ENCODE data around the gene HIPK3. TPM values are rescaled to one million over a fixed set of nuclear protein-coding genes. Genes with fewer than 3 reads are reported as not detected.

The HIPK3 gene
- total RNA-seq (10 to 100 TPM; 41.2 to 92.5 (median 70.8) TPM), polyA plus RNA-seq (10 to 100 TPM; 24.0 to 36.1 TPM), total RNA-seq (111 reads per million, percentile 86 among the genes with 10 or more reads in this experiment)

- Mint-ChIP-seq H3K27me3 (peaks cover 0 to 4% (median 0%) of the 10 kb centered on the region in 5 donors), H3K4me1 (peaks cover 24 to 48% (median 39%) of the 10 kb centered on the region in 7 donors), H3K27ac (peak within 1 kb of the TSS; percentile 94 to 99 (median 98)), H3K36me3 (peaks cover 0 to 9% (median 0%) of the 10 kb centered on the region in 5 donors), H3K4me3 (peak within 1 kb of the TSS; percentile 91 to 99 (median 96)), H3K9me3 (no peaks in the 10 kb centered on the region)
- intact Hi-C loops (cut with micrococcal nuclease), result loop anchor here (1.0 to 10.0 kb wide), 19 partner anchors 35 to 1890 kb away; partner anchors contain the start of genes CAPRIN1 (in 2 of the 2), DCDC1 (in 2 of the 2), DNAJC24 (in 2 of the 2) and EIF3M (in 2 of the 2)
- Histone ChIP-seq H3K36me3 (ENCODE audit: control insufficient read depth in 2 of 3, insufficient read depth in 3 of 3, low read length in 3 of 3) (peaks cover 0 to 6% (median 0%) of the 10 kb centered on the region in 3 experiments), H3K9me3 (ENCODE audit: control insufficient read depth in 2 of 3, low read length in 3 of 3) (no peaks in the 10 kb centered on the region), H3K4me3 (ENCODE audit: low read length) (peak within 1 kb of the TSS; percentile 63), H3K4me1 (ENCODE audit: control insufficient read depth in 2 of 2, insufficient read depth in 2 of 2, low read length in 2 of 2) (peaks cover 27% of the 10 kb centered on the region in 2 donors), H3K27ac (ENCODE audit: low read depth, low read length) (peak within 1 kb of the TSS; percentile 97), H3K27me3 (ENCODE audit: control insufficient read depth in 2 of 2, insufficient read depth in 2 of 2, low read length in 2 of 2) (no peaks in the 10 kb centered on the region)
- DNase-seq (peak; percentile 59 to 87 (median 74)), ATAC-seq (peak; percentile 86)
- POLR2A ChIA-PET, result interaction anchor here (0.5 to 1.4 kb wide), 5 partner anchors 10 to 92 kb away, joined by 3 to 5 read pairs (median 3); no protein-coding TSS in a partner anchor
- CTCF ChIA-PET, result interaction anchor here (0.8 kb wide), 1 partner anchor 96 kb away, joined by 3 read pairs; no protein-coding TSS in a partner anchor
These were observed at the start of gene HIPK3 for GRCh38 chr11:33257160-33257896. Gene HIPK3, plus strand, starts transcription at chr11:33257381.

DNA sequence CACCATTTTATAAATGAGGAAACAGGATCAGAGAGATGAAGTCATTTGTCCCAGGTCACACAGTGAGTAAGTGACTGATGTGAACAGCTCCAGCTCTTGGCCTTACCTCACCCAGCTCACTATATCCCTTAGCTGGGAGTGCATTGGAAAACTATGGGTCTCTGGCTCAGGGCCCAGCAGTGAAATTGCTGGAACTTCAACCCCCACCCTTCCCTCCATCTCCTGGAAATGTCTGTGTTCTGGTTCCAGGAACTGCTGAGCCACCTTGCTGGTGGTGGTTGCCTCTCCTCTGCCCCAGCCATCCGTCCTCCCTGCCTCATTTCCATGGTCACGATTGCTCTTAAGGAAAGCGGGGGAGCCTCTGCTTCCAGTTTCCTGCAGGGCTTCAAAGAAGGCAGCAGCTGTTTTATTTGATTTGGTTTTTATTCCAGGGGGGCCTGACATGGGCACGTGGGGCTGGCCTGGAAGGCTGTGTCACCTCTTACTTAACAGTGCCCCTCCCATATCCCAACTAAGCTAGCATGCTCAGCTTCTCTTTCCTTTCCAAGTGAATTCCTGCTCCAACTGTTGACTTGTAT, 49.7 kb upstream of the HIPK3 start:
- ATAC-seq (no peak), DNase-seq (no peak)
- intact Hi-C loops (cut with micrococcal nuclease), result no loop called here
- Histone ChIP-seq H3K27ac (ENCODE audit: low read depth, low read length) (no peak overlapping the region), H3K27me3 (ENCODE audit: control insufficient read depth in 2 of 2, insufficient read depth in 2 of 2, low read length in 2 of 2) (no peaks in the 10 kb centered on the region), H3K4me1 (ENCODE audit: control insufficient read depth in 2 of 2, insufficient read depth in 2 of 2, low read length in 2 of 2) (no peaks in the 10 kb centered on the region), H3K9me3 (ENCODE audit: control insufficient read depth in 2 of 3, low read length in 3 of 3) (no peaks in the 10 kb centered on the region), H3K36me3 (ENCODE audit: control insufficient read depth in 2 of 3, insufficient read depth in 3 of 3, low read length in 3 of 3) (no peaks in the 10 kb centered on the region), H3K4me3 (ENCODE audit: low read length) (no peak overlapping the region)
- H3K27ac Mint-ChIP-seq, result no peak overlapping the region
- ChIA-PET CTCF (no interaction called here), POLR2A (no interaction called here)
- H3K27me3 Mint-ChIP-seq, result peaks cover 0 to 4% (median 0%) of the 10 kb centered on the region in 5 donors
- no peak overlapping the region for H3K4me3 Mint-ChIP-seq
- peaks cover 0 to 4% (median 0%) of the 10 kb centered on the region in 5 donors for H3K36me3 Mint-ChIP-seq
- no peaks in the 10 kb centered on the region for H3K9me3 Mint-ChIP-seq
- peaks cover 0 to 7% (median 0%) of the 10 kb centered on the region in 7 donors for H3K4me1 Mint-ChIP-seq

- Mint-ChIP-seq H3K4me3 (no peak overlapping the region), H3K36me3 (peaks cover 0 to 4% (median 0%) of the 10 kb centered on the region in 5 donors), H3K9me3 (no peaks in the 10 kb centered on the region), H3K27me3 (peaks cover 0 to 4% (median 0%) of the 10 kb centered on the region in 5 donors), H3K4me1 (peaks cover 0 to 7% (median 0%) of the 10 kb centered on the region in 7 donors), H3K27ac (no peak overlapping the region)
- H3K4me3 ChIP-seq (ENCODE audit: low read length), result no peak overlapping the region
- intact Hi-C loops (cut with micrococcal nuclease), result no loop called here
- H3K36me3 ChIP-seq (ENCODE audit: control insufficient read depth in 2 of 3, insufficient read depth in 3 of 3, low read length in 3 of 3), result no peaks in the 10 kb centered on the region
- H3K27ac ChIP-seq (ENCODE audit: low read depth, low read length), result no peak overlapping the region
- H3K9me3 ChIP-seq (ENCODE audit: control insufficient read depth in 2 of 3, low read length in 3 of 3), result no peaks in the 10 kb centered on the region
- H3K4me1 ChIP-seq (ENCODE audit: control insufficient read depth in 2 of 2, insufficient read depth in 2 of 2, low read length in 2 of 2), result no peaks in the 10 kb centered on the region
- POLR2A ChIA-PET, result no interaction called here
- DNase-seq (no peak), ATAC-seq (no peak)
- no peaks in the 10 kb centered on the region for H3K27me3 ChIP-seq (ENCODE audit: control insufficient read depth in 2 of 2, insufficient read depth in 2 of 2, low read length in 2 of 2)
- CTCF ChIA-PET, result no interaction called here
These were observed 49.0 kb upstream of the HIPK3 start for GRCh38 chr11:33208150-33208549.

DNA sequence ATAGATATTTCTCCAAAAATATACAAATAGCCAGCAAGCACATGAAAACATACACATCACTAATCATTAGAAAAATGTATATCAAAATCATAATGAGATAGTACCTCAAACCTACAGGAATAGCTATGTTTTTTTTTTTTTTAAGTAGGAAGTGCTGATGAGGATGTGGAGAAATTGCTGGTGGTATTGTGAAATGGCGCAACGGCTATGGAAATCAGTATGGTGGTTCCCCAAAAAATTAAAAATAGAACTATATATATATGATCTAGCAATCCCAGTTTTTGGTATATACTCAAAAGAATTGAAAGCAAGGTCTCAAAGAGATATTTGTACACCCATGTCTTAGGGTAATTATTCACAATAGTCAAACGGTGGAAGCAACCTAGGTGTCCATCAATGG, 46.0 kb upstream of the HIPK3 start:
- no peak for DNase-seq
- Histone ChIP-seq H3K9me3 (ENCODE audit: control insufficient read depth in 2 of 3, low read length in 3 of 3) (no peaks in the 10 kb centered on the region), H3K4me1 (ENCODE audit: control insufficient read depth in 2 of 2, insufficient read depth in 2 of 2, low read length in 2 of 2) (no peaks in the 10 kb centered on the region), H3K4me3 (ENCODE audit: low read length) (no peak overlapping the region), H3K27ac (ENCODE audit: low read depth, low read length) (no peak overlapping the region), H3K27me3 (ENCODE audit: control insufficient read depth in 2 of 2, insufficient read depth in 2 of 2, low read length in 2 of 2) (no peaks in the 10 kb centered on the region), H3K36me3 (ENCODE audit: control insufficient read depth in 2 of 3, insufficient read depth in 3 of 3, low read length in 3 of 3) (no peaks in the 10 kb centered on the region)
- ChIA-PET CTCF (no interaction called here), POLR2A (no interaction called here)
- peak; percentile 36 for ATAC-seq
- Mint-ChIP-seq H3K4me3 (no peak overlapping the region), H3K27ac (no peak overlapping the region), H3K4me1 (peaks cover 0 to 7% (median 0%) of the 10 kb centered on the region in 7 donors), H3K9me3 (peaks cover 0 to 6% (median 2%) of the 10 kb centered on the region in 11 donors), H3K27me3 (peaks cover 0 to 4% (median 0%) of the 10 kb centered on the region in 5 donors), H3K36me3 (peaks cover 0 to 8% (median 0%) of the 10 kb centered on the region in 5 donors)
- intact Hi-C loops (cut with micrococcal nuclease), result no loop called here

- no peak for DNase-seq
- H3K36me3 Mint-ChIP-seq, result peaks cover 0 to 8% (median 0%) of the 10 kb centered on the region in 5 donors
- no peak overlapping the region for H3K4me3 ChIP-seq (ENCODE audit: low read length)
- H3K9me3 Mint-ChIP-seq, result peaks cover 0 to 6% (median 2%) of the 10 kb centered on the region in 11 donors
- no peak overlapping the region for H3K27ac ChIP-seq (ENCODE audit: low read depth, low read length)
- H3K4me1 Mint-ChIP-seq, result peaks cover 0 to 7% (median 0%) of the 10 kb centered on the region in 7 donors
- POLR2A ChIA-PET, result no interaction called here
- no peak overlapping the region for H3K27ac Mint-ChIP-seq
- CTCF ChIA-PET, result no interaction called here
- H3K27me3 Mint-ChIP-seq, result peaks cover 0 to 4% (median 0%) of the 10 kb centered on the region in 5 donors
- no peaks in the 10 kb centered on the region for H3K9me3 ChIP-seq (ENCODE audit: control insufficient read depth in 2 of 3, low read length in 3 of 3)
- ATAC-seq, result peak; percentile 60
- no peak overlapping the region for H3K4me3 Mint-ChIP-seq
- H3K4me1 ChIP-seq (ENCODE audit: control insufficient read depth in 2 of 2, insufficient read depth in 2 of 2, low read length in 2 of 2), result no peaks in the 10 kb centered on the region
- H3K27me3 ChIP-seq (ENCODE audit: control insufficient read depth in 2 of 2, insufficient read depth in 2 of 2, low read length in 2 of 2), result no peaks in the 10 kb centered on the region
- H3K36me3 ChIP-seq (ENCODE audit: control insufficient read depth in 2 of 3, insufficient read depth in 3 of 3, low read length in 3 of 3), result no peaks in the 10 kb centered on the region
- intact Hi-C loops (cut with micrococcal nuclease), result no loop called here
These were observed 45.6 kb upstream of the HIPK3 start for GRCh38 chr11:33211580-33211979.

GRCh38 chr11:33214187-33214586, 43.0 kb upstream of the HIPK3 start:
- Mint-ChIP-seq H3K4me3 (no peak overlapping the region), H3K4me1 (peaks cover 0 to 5% (median 0%) of the 10 kb centered on the region in 7 donors), H3K36me3 (peaks cover 0 to 8% (median 0%) of the 10 kb centered on the region in 5 donors), H3K9me3 (peaks cover 0 to 6% (median 3%) of the 10 kb centered on the region in 11 donors), H3K27ac (no peak overlapping the region), H3K27me3 (peaks cover 0 to 8% (median 4%) of the 10 kb centered on the region in 5 donors)
- ChIA-PET POLR2A (interaction anchor here (0.5 kb wide), 1 partner anchor 118 kb away, joined by 3 read pairs; no protein-coding TSS in a partner anchor), CTCF (no interaction called here)
- no peaks in the 10 kb centered on the region for H3K27me3 ChIP-seq (ENCODE audit: control insufficient read depth in 2 of 2, insufficient read depth in 2 of 2, low read length in 2 of 2)
- no peak for DNase-seq
- ATAC-seq, result peak; percentile 48
- H3K27ac ChIP-seq (ENCODE audit: low read depth, low read length), result no peak overlapping the region
- no peaks in the 10 kb centered on the region for H3K9me3 ChIP-seq (ENCODE audit: control insufficient read depth in 2 of 3, low read length in 3 of 3)
- H3K36me3 ChIP-seq (ENCODE audit: control insufficient read depth in 2 of 3, insufficient read depth in 3 of 3, low read length in 3 of 3), result no peaks in the 10 kb centered on the region
- H3K4me3 ChIP-seq (ENCODE audit: low read length), result no peak overlapping the region
- intact Hi-C loops (cut with micrococcal nuclease), result no loop called here
- no peaks in the 10 kb centered on the region for H3K4me1 ChIP-seq (ENCODE audit: control insufficient read depth in 2 of 2, insufficient read depth in 2 of 2, low read length in 2 of 2)
